ENCODE data around the gene ZNF581.

Gene ZNF581

GRCh38 chr19:55669418-55670279 is 26.2 kb downstream of the ZNF581 start:
- DNase-seq: no peak

GRCh38 chr19:55670280-55671053 is 27.0 kb downstream of the ZNF581 start:
- DNase-seq: no peak

- no peak for DNase-seq
Measured at GRCh38 chr19:55671054-55671378, 27.6 kb downstream of the ZNF581 start.

GRCh38 chr19:55672418-55672817 is 29.0 kb downstream of the ZNF581 start:
- DNase-seq: no peak

GRCh38 chr19:55673465-55673864 is 30.0 kb downstream of the ZNF581 start:
- DNase-seq: no peak

- no peak for DNase-seq
Measured at GRCh38 chr19:55673889-55674288, 30.4 kb downstream of the ZNF581 start.

- no peak for DNase-seq
Measured at GRCh38 chr19:55674459-55674840, 31.0 kb downstream of the ZNF581 start.

GRCh38 chr19:55674841-55675660 is 31.6 kb downstream of the ZNF581 start, which contains the start of gene EPN1:
TSS of gene EPN1 (plus strand) at chr19:55675226. CDS start at chr19:55678628, 3,402 bp downstream.
- DNase-seq: peak; percentile 93 to 94

GRCh38 chr19:55675661-55676354 is 32.4 kb downstream of the ZNF581 start:
- no peak for DNase-seq

- DNase-seq: no peak
Measured at GRCh38 chr19:55676383-55676782, 32.9 kb downstream of the ZNF581 start.

GRCh38 chr19:55676889-55677505 is 33.5 kb downstream of the ZNF581 start:
- no peak for DNase-seq

- no peak for DNase-seq
Measured at GRCh38 chr19:55677572-55678028, 34.2 kb downstream of the ZNF581 start.

GRCh38 chr19:55678121-55678671 is 34.7 kb downstream of the ZNF581 start:
- peak; percentile 48 to 58 for DNase-seq

- no peak for DNase-seq
Measured at GRCh38 chr19:55679343-55680257, 36.2 kb downstream of the ZNF581 start.

GRCh38 chr19:55680339-55681130 is 37.1 kb downstream of the ZNF581 start:
- DNase-seq: no peak

- no peak for DNase-seq
Measured at GRCh38 chr19:55681131-55682092, 38.0 kb downstream of the ZNF581 start.

- DNase-seq: no peak
Measured at GRCh38 chr19:55683449-55684261, 40.2 kb downstream of the ZNF581 start.
